ENCODE measurements around the gene RAP1GAP2.

The RAP1GAP2 gene

GRCh38 chr17:2955931-2956582 lies 159.8 kb downstream of the RAP1GAP2 start:
- Histone ChIP-seq H3K79me2 (ENCODE audit: control insufficient read depth, low read length) (peaks cover 23% of the 10 kb centered on the region), H3K27ac (ENCODE audit: low read depth, low read length) (peak overlapping the region; percentile 82), H3K4me3 (ENCODE audit: low read length) (peak overlapping the region; percentile 71), H3K4me1 (ENCODE audit: control insufficient read depth, low read length) (peaks cover 59% of the 10 kb centered on the region), H3K36me3 (ENCODE audit: control insufficient read depth, low read length) (no peaks in the 10 kb centered on the region), H4K20me1 (ENCODE audit: control insufficient read depth, insufficient read depth, low read depth, low read length) (no peaks in the 10 kb centered on the region), H3F3A (ENCODE audit: control insufficient read depth, insufficient read depth) (peaks cover 5% of the 10 kb centered on the region; the same call in 1 of the 2 replicates), H3K27me3 (ENCODE audit: control insufficient read depth, low read length) (no peaks in the 10 kb centered on the region), H3K4me2 (ENCODE audit: low read length) (peak overlapping the region; percentile 93), H3K9me3 (ENCODE audit: control insufficient read depth, insufficient read depth, low read length) (no peaks in the 10 kb centered on the region), H3K9me2 (replicated peaks; ENCODE audit: control insufficient read depth, low read length) (no peaks in the 10 kb centered on the region)
- no peak for TF ChIP-seq EZH2phosphoT487 (IDR thresholded peaks at IDR 0.05; ENCODE audit: borderline replicate concordance, low read length)

GRCh38 chr17:2957631-2958286 lies 161.5 kb downstream of the RAP1GAP2 start:
- Histone ChIP-seq H4K20me1 (ENCODE audit: control insufficient read depth, insufficient read depth, low read depth, low read length) (no peaks in the 10 kb centered on the region), H3K27me3 (ENCODE audit: control insufficient read depth, low read length) (no peaks in the 10 kb centered on the region), H3K4me1 (ENCODE audit: control insufficient read depth, low read length) (peaks cover 50% of the 10 kb centered on the region), H3K4me3 (ENCODE audit: low read length) (no peak overlapping the region), H3F3A (ENCODE audit: control insufficient read depth, insufficient read depth) (peaks cover 5% of the 10 kb centered on the region; the same call in 1 of the 2 replicates), H3K79me2 (ENCODE audit: control insufficient read depth, low read length) (peaks cover 23% of the 10 kb centered on the region), H3K27ac (ENCODE audit: low read depth, low read length) (no peak overlapping the region), H3K9me2 (replicated peaks; ENCODE audit: control insufficient read depth, low read length) (no peaks in the 10 kb centered on the region), H3K36me3 (ENCODE audit: control insufficient read depth, low read length) (no peaks in the 10 kb centered on the region), H3K9me3 (ENCODE audit: control insufficient read depth, insufficient read depth, low read length) (no peaks in the 10 kb centered on the region), H3K4me2 (ENCODE audit: low read length) (no peak overlapping the region)
- TF ChIP-seq CTCF (IDR thresholded peaks at IDR 0.05; ENCODE audit: low read depth, low read length, poor library complexity, severe bottlenecking) (no peak), EZH2phosphoT487 (IDR thresholded peaks at IDR 0.05; ENCODE audit: borderline replicate concordance, low read length) (no peak)

GRCh38 chr17:2958706-2959222 lies 162.5 kb downstream of the RAP1GAP2 start:
- H3K9me3 ChIP-seq (ENCODE audit: control insufficient read depth, insufficient read depth, low read length), result no peaks in the 10 kb centered on the region
- no peak overlapping the region for H3K27ac ChIP-seq (ENCODE audit: low read depth, low read length)
- H3K4me2 ChIP-seq (ENCODE audit: low read length), result no peak overlapping the region
- H3K9me2 ChIP-seq (replicated peaks; ENCODE audit: control insufficient read depth, low read length), result no peaks in the 10 kb centered on the region
- H3K4me3 ChIP-seq (ENCODE audit: low read length), result no peak overlapping the region
- H3K36me3 ChIP-seq (ENCODE audit: control insufficient read depth, low read length), result no peaks in the 10 kb centered on the region; the same call in 1 of the 2 replicates
- peaks cover 42% of the 10 kb centered on the region for H3K4me1 ChIP-seq (ENCODE audit: control insufficient read depth, low read length)
- peaks cover 23% of the 10 kb centered on the region for H3K79me2 ChIP-seq (ENCODE audit: control insufficient read depth, low read length)
- peaks cover 5% of the 10 kb centered on the region; the same call in 1 of the 2 replicates for H3F3A ChIP-seq (ENCODE audit: control insufficient read depth, insufficient read depth)
- H4K20me1 ChIP-seq (ENCODE audit: control insufficient read depth, insufficient read depth, low read depth, low read length), result no peaks in the 10 kb centered on the region
- TF ChIP-seq CTCF (IDR thresholded peaks at IDR 0.05; ENCODE audit: low read depth, low read length, poor library complexity, severe bottlenecking) (no peak), EZH2phosphoT487 (IDR thresholded peaks at IDR 0.05; ENCODE audit: borderline replicate concordance, low read length) (no peak)
- no peaks in the 10 kb centered on the region for H3K27me3 ChIP-seq (ENCODE audit: control insufficient read depth, low read length)

All from DOHH2 (cell line).